Measurements from ENCODE around the gene POLD4.

Gene POLD4

GRCh38 chr11:67389477-67389876 lies 36.1 kb upstream of the POLD4 start:
- in situ Hi-C loops (cut with MboI; ENCODE audit: low sequenced_read_pairs), result loop anchor here (10.0 kb wide), 1 partner anchor 125 kb away; the partner anchor contains the start of gene GRK2

- in situ Hi-C loops (cut with MboI; ENCODE audit: low sequenced_read_pairs), result loop anchor here (10.0 kb wide), 1 partner anchor 123 kb away; the partner anchor contains the start of gene GRK2
Observed at GRCh38 chr11:67387518-67387917, 34.2 kb upstream of the POLD4 start.

GRCh38 chr11:67387069-67387468 lies 33.7 kb upstream of the POLD4 start:
- in situ Hi-C loops (cut with MboI; ENCODE audit: low sequenced_read_pairs), result loop anchor here (10.0 kb wide), 1 partner anchor 122 kb away; the partner anchor contains the start of gene GRK2

- in situ Hi-C loops (cut with MboI; ENCODE audit: low sequenced_read_pairs), result loop anchor here (10.0 kb wide), 1 partner anchor 120 kb away; the partner anchor contains the start of gene GRK2
Observed at GRCh38 chr11:67384851-67385366, 31.6 kb upstream of the POLD4 start.

GRCh38 chr11:67382276-67383136 lies 29.2 kb upstream of the POLD4 start:
- in situ Hi-C loops (cut with MboI; ENCODE audit: low sequenced_read_pairs), result loop anchor here (10.0 kb wide), 1 partner anchor 118 kb away; the partner anchor contains the start of gene GRK2

GRCh38 chr11:67381244-67381972 lies 28.1 kb upstream of the POLD4 start:
- in situ Hi-C loops (cut with MboI; ENCODE audit: low sequenced_read_pairs), result loop anchor here (10.0 kb wide), 1 partner anchor 117 kb away; the partner anchor contains the start of gene GRK2

GRCh38 chr11:67379061-67380058 lies 26.0 kb upstream of the POLD4 start:
- in situ Hi-C loops (cut with MboI; ENCODE audit: low sequenced_read_pairs), result loop anchor here (10.0 kb wide), 1 partner anchor 115 kb away; the partner anchor contains the start of gene GRK2

GRCh38 chr11:67378544-67378943 lies 25.2 kb upstream of the POLD4 start:
- in situ Hi-C loops (cut with MboI; ENCODE audit: low sequenced_read_pairs), result no loop called here

- in situ Hi-C loops (cut with MboI; ENCODE audit: low sequenced_read_pairs), result no loop called here
Observed at GRCh38 chr11:67376873-67377808, 23.8 kb upstream of the POLD4 start.

- in situ Hi-C loops (cut with MboI; ENCODE audit: low sequenced_read_pairs), result no loop called here
Observed at GRCh38 chr11:67376063-67376820, 22.9 kb upstream of the POLD4 start.

- in situ Hi-C loops (cut with MboI; ENCODE audit: low sequenced_read_pairs), result no loop called here
Observed at GRCh38 chr11:67375320-67376055, 22.1 kb upstream of the POLD4 start.

GRCh38 chr11:67374571-67375281 lies 21.4 kb upstream of the POLD4 start:
- in situ Hi-C loops (cut with MboI; ENCODE audit: low sequenced_read_pairs), result no loop called here

GRCh38 chr11:67373648-67374570 lies 20.6 kb upstream of the POLD4 start:
- in situ Hi-C loops (cut with MboI; ENCODE audit: low sequenced_read_pairs), result no loop called here

- in situ Hi-C loops (cut with MboI; ENCODE audit: low sequenced_read_pairs), result no loop called here
Observed at GRCh38 chr11:67372993-67373647, 19.8 kb upstream of the POLD4 start, which contains the start of gene CLCF1. TSS of gene CLCF1 (minus strand) at chr11:67373598. CDS start at chr11:67373539, 59 bp downstream.

- in situ Hi-C loops (cut with MboI; ENCODE audit: low sequenced_read_pairs), result no loop called here
Observed at GRCh38 chr11:67372321-67372992, 19.1 kb upstream of the POLD4 start.
